GM19463 (cell line): Measurements from ENCODE around the gene TRABD2B.

Source experiments
- ATAC-seq: cut with Tn5 transposase; IDR thresholded peaks from one replicate; pipeline ENCODE4 v1.9.1; 2021; ENCODE audit warnings: mild to moderate bottlenecking, moderate library complexity; ENCODE audit not compliant: unreplicated experiment

The TRABD2B gene

DNA sequence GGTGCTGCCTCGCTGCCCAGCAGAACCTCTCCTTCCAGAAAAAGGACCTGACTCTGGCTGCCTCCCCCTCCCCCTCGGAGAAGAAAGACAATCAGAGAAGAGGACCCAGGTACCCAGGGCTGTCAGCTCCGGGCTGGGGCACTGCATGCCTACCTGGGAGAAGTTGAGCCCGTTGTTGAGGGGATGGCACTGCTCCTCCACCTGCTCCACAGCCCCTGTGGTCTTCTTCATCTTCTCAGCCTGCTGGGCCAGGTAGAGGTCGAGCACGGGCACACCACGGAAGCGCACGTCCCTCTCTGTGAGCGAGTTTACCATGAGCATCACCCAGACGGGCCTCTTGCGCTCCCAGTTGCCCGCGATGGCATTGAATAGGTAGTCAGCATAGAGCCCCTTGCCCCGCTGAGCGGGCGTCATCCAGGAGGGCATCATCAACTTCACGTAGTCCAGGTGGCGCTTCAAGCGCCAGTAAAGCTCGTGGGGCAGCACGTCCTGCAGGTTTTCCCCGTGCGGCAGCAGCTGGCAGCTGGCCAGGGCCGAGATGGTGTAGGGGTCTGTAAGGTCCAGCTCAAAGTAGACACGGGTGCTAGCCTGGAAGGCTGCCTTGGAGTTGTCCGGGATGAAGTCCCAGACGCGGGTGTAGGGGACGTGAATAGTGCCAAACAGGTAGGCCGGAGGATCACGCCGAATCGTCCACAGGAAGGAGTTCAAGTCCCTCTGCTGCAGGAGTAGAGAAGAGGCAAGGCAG, 3.1 kb downstream of the TRABD2B start:
- no peak for ATAC-seq

- no peak for ATAC-seq
These were observed 3.8 kb downstream of the TRABD2B start for GRCh38 chr1:47993416-47993740.

- no peak for ATAC-seq
These were observed 4.3 kb downstream of the TRABD2B start for GRCh38 chr1:47992720-47993415.

DNA sequence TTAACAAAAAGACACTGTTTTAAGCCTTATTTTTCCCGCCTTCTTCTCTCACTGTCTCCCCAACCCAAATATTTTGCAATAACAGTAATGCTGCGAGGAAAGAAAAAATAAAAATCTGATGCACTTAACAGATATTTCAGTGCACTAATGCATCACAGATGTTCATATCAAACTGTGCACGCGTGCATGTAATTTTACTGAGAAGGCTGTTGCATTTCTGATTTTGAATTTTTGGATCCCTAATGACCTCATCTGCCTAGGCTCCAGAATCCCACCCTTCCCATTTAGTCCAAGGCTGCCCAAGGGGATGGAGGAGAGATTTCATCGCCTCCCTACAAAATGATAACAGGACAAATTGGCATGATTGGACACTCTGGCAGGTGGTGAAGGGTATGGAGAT, 5.5 kb downstream of the TRABD2B start:
- ATAC-seq, result no peak

DNA sequence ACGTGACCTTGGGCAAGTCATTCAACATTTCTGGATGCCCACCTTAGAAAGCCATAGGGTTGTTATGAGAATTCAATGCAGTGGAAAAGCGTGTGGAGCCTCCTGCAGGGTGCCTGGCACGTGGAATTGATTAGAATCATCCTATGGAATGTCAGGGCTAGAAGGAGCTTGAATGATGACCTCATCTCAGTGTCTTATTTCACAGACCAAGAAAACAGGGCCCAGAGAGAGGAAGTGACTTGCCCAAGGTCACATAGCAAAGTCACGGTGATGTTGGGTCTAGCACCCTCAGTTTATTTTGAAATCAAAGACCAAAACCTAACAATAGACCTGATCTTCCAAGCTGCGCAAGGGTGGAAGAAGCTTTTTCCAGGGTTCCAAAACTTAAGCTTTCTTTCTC, 6.0 kb downstream of the TRABD2B start:
- ATAC-seq, result no peak

- no peak for ATAC-seq
These were observed 6.9 kb downstream of the TRABD2B start for GRCh38 chr1:47990286-47990685.

- ATAC-seq, result no peak
These were observed 9.6 kb downstream of the TRABD2B start for GRCh38 chr1:47987601-47988000.

DNA sequence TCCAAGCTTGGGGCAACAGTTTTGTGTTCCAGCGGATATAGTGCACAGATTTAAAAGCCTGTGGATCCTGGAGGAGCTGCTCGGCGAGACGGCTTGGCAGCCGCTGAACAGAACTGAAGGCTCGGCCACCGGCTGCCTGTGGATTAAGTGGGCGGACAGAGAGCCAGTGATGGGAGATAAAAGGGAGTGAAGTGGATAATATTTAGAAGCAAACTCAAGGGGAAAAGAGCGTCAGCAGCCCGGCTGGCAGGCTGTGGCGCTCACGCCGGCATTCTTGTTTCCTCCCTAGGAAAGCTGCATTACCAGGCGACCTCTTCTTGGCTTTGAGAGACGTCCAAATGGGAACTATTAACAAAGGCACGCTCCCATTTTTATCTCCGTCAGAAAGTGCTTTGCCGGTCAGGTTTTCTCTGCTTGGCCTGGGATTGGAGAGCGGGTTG, 10.4 kb downstream of the TRABD2B start:
- no peak for ATAC-seq

DNA sequence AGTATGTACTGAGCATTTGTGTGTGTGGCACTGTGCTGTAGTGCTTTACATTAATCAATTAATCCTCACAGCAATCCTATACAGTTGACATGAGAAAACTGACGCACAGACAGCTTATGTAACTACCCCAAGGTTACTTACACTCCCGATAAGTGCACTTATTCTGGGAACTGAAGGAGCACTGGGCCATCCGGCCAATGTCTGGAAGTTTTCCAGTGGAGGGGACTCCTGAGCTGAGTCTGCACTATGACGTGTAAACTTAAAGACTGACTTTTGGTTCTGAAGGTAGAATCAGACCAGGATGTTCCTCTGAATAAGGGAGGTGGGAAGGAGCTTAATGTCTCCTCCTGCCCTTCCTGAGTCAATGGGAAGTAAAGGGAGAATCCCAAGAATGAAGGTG, 12.2 kb downstream of the TRABD2B start:
- ATAC-seq, result no peak

DNA sequence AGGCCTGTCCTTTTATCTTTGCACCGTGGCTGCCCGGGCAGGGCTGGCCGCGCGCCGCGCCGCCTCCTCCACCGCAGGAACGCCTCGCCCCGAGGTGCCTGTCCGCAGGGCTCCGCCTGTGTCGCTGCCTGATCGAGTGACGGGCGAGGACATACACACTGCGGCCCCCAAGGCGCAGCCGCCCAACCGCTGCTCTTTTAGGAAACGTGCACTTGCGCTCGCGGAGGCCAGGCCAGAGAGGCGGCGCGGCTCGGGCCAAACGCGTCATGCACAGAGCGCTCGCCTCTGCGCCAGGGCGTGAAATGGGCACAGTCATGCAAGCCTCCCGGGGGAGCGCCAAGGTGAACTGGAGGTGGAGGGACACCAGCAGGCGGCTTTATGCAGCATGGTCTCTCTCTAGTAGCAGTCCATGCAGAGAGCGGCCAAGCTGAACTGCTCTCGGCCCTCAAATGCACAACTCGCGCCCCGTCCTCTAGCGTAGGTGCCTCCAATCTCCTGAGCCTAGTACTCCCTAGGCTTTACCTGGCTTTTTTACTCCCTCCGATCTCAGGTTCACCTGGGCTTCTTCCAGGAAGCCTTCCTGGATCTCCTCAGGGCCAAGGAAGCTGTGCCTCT, 12.9 kb downstream of the TRABD2B start:
- ATAC-seq, result no peak

DNA sequence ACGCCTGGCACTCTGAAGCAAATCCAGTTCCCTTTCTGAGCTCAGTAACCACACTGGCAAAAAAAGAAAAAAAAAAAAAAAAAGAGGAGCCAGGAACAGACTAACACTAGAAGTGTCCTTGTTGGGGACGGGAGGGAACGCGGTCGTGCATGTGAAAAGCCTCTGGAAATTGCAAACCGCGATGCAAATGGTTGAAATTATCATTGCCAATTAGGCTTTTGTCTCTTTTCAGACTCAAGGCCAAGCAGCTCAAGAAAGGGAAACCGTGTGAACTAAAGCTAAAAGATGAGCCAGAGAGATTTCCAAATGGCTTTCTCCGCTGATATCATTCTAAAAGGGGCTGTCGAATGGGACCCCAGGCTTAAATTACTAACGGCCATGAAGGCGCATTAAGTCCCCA, 13.5 kb downstream of the TRABD2B start:
- ATAC-seq, result no peak

DNA sequence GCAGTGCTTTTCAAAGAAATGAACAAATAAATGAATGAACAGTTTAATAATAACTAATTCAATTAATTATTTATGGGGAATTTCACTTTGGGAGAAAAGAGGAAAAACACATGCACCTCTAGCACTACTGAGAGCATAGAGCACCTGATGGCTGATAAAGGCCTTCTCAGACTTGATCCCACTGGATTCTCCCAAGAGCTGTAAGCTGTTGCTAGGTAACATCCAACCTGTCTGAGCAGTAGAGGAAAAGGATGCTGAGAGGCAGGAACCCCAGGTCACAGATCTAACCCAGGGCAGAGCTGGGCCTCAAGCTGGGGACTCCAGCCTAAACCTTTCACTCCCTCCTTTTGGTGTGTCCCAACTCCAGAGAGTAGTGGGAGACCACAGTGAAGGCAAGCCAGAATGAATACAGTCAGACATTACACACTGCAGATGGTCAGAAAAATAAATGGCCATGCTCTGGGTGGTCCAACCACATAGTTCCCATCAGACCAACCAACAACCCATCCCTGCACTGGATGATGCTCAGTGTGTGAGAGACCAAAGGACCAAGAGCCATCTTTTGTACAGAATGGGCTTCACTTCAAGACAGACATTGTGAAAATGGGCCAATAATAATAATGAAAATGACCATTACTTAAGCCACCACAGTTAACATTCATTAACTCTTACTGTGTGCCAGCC, 15.4 kb downstream of the TRABD2B start:
- no peak for ATAC-seq

DNA sequence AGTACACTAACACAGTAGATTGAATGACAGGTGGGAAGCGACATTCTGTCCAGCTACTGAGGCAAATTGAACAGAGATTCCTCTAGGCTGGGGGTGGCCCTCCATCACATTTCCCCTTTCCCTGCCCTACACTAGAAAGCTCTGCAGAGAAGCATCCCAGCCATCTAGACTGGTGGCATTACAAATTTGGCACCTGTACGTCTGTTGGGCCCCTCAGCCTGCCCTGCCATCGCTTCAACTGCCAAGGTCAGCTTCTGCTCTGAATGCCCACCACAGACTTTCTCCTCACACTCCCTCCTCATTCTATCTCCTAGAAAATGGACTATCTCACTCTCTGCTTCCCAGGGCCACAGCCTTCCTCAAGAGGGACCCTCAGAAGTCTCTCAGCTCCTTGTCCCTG, 16.7 kb downstream of the TRABD2B start:
- no peak for ATAC-seq

DNA sequence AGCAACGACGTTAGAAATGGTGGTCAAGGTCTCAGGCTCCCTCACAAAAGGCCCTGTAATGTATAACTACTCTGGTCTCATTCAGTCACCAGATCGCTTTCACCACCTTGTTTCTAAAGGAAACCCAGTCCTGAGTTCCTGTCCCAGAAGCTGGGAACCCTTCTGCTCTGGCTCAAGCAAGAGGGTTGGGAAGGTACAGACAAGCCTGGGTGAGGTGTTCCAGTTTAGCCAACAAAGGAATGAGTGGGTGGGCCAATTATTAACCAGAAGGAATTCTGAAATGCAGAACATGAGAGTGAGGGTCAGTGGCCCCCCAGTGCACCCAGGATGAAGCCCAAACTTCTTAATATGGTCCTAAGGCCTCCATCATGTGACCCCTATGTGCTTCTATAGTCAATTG, 17.5 kb downstream of the TRABD2B start:
- no peak for ATAC-seq

- no peak for ATAC-seq
These were observed 18.7 kb downstream of the TRABD2B start for GRCh38 chr1:47978486-47978885.

DNA sequence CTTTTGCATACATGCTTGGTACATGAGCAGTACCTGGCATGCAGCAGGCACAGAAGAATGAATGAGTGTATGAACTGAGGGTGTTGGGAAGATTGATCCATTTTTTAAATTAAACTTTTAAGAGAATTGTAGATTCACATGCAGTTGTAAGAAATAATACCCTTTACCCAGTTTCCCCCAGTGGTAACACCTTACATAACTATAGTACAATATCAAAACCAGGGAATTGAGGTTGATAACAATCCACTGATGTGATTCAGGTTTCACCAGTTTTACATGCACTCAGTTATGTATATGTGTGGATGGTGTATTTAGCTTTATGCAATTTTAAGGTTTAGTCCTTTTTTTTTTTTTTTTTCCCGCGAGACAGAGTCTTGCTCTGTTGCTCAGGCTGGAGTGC, 20.5 kb downstream of the TRABD2B start:
- ATAC-seq, result no peak

DNA sequence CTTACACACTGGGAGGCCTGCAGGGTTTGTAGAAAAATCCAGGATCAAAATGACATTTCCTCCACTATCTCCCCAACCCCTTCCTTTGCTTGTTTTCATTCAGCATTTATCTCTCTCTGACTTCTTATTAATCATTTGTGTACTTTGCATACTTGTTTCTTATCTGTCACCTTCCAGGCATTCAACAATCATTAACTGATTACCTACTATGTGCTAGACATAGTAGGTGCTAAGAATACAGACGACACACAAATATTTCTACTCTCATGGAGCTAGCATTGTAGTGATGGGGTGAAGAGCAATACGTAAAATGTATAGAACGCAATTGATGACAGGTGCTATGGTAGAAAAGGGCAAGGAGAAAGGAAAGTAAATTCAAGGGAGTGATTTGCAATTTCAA, 20.9 kb downstream of the TRABD2B start:
- no peak for ATAC-seq

GRCh38 chr1:47975302-47975921, 21.8 kb downstream of the TRABD2B start:
- ATAC-seq, result no peak

DNA sequence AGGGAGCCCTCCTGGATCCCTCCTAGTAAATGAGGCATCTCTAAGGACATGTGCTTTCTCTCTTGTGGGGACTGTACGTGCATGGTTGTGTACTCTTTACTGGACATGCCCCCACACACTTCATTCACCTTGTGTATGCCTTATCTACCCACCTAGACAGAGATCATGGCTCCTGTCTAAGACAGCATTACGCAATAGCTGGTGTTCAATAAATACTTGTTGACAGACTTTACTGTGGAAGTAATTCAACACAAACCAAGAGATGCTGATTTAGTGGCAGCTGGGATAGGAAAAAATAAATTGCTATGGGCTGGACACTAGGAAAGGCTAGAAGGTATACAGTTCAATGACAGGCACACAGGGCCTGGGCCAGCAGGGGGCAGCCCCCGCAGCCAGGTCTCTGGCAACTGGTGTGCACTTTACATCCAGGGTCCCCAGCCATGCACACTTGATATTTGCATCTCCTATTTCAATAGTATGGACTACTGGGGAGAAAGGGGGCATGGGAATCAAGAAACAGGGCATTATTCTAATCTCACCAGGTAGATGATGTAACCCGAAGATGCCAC, 24.2 kb downstream of the TRABD2B start:
- no peak for ATAC-seq

DNA sequence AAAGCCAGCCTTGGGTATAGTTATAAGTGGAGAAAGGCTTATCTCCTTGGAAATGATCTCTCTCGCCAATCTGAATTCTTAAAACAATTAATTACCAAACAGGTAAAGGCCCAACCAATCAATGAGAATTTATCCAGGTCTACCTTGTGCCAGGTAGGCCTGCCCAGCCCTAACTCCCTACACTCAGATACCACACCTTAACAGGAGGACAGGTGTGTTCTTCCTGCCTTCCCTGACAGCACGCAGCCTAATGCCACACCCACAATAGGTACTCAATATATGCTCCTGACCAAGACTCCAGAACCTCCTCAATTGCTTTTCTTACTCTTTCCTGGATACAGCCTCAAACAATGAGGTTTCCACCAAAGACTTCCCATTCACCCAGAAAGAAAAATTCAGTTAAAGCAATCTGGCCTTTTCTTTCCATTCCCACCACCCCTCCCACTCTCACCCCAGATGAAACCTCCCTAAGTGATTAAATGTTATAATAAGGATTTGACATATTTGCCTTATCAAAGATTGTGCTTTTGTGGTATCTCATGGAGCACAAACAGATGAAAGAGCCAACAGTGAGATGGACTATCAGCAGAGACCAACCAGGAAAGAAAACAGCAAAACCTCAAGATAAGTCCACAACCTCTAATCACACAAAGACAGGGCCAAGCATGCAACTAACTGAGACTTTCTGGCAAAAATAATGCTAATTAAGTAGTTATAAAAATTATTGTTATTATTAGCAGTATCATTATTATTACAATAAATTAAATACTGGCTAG, 25.6 kb downstream of the TRABD2B start:
- ATAC-seq, result no peak
